ENCODE results near the gene MRTFA. TPM values are rescaled to one million over a fixed set of nuclear protein-coding genes. Genes with fewer than 3 reads are reported as not detected.

MRTFA gene
- total RNA-seq (2021; ENCODE audit: unreplicated experiment) (28.0 TPM), Bru-seq, nascent RNA (percentile 74 among the genes with signal in this experiment), BruChase-seq, experiment 1, labeled RNA remaining after a 6-hour chase (percentile 68 among the genes with signal in this experiment), BruChase-seq, experiment 2, labeled RNA remaining after a 2-hour chase (percentile 67 among the genes with signal in this experiment)
- polyA plus RNA-seq (2012) = 18.2 and 21.1 TPM in 2 replicates
- long read RNA-seq, partial matches to known transcripts = 6 of 14 reads
- long read RNA-seq, other reads (novel, unspliced or antisense) = 8 of 14 reads

- CTCF ChIA-PET = interaction anchor here (1.0 to 1.2 kb wide), 2 partner anchors 10 to 263 kb away, joined by 4 read pairs; no protein-coding TSS in a partner anchor
- Histone ChIP-seq H3K36me3 (ENCODE audit: control insufficient read depth in 1 of 2, insufficient read depth in 2 of 2, low read length in 2 of 2) (no peaks in the 10 kb centered on the region), H2AFZ (ENCODE audit: low read depth, low read length, poor library complexity, severe bottlenecking) (no peak within 1 kb of the TSS), H4K20me1 (ENCODE audit: insufficient read depth) (peaks cover 5% of the 10 kb centered on the region; the same call in 1 of the 2 replicates), H3K4me3 (replicated peaks in 1 of 2; ENCODE audit: low read depth in 1 of 2, low read length in 2 of 2) (peak within 1 kb of the TSS; percentile 79 to 90), H3K4me1 (ENCODE audit: control insufficient read depth in 1 of 2, insufficient read depth in 2 of 2, low read length in 2 of 2) (peaks cover 11 to 27% of the 10 kb centered on the region in 2 experiments; a peak in 3 of 4 replicates), H3K27ac (ENCODE audit: low read depth, low read length) (peak within 1 kb of the TSS; percentile 60), H3K27me3 (ENCODE audit: insufficient read depth, low read length) (no peaks in the 10 kb centered on the region), H3K9me3 (ENCODE audit: control insufficient read depth in 1 of 2, insufficient read depth in 1 of 2, low read depth in 1 of 2, low read length in 2 of 2) (no peaks in the 10 kb centered on the region), H3K4me2 (ENCODE audit: low read length) (peak within 1 kb of the TSS; percentile 98), H3K9ac (ENCODE audit: low read length) (peak within 1 kb of the TSS; percentile 79), H3K79me2 (ENCODE audit: insufficient read depth, low read length) (peaks cover 46% of the 10 kb centered on the region), H3K9me2 (ENCODE audit: insufficient read depth) (no peaks in the 10 kb centered on the region)
- BruUV-seq (replicated peaks) = no TSS peak
- intact Hi-C loops (cut with micrococcal nuclease) = no loop called here
- RAD21 ChIA-PET (ENCODE audit: low non-redundant PET in 1 of 2, low total read pairs in 2 of 2, uncharacterized antibody in 2 of 2, unreplicated experiment in 2 of 2) = interaction anchor here in 1 of 2 experiments (1.0 to 1.2 kb wide), 2 partner anchors 10 to 112 kb away, joined by 3 read pairs; no protein-coding TSS in a partner anchor
- peak; percentile 99 for DNase-seq (ENCODE audit: low read depth, low spot score)
- ATAC-seq = peak; percentile 93
- POLR2A ChIA-PET = interaction anchor here (0.7 to 1.7 kb wide), 6 partner anchors 9 to 16 kb away, joined by 3 to 14 read pairs (median 5); no protein-coding TSS in a partner anchor
- TF ChIP-seq POLR2A (IDR thresholded peaks at IDR 0.05; ENCODE audit: borderline replicate concordance, extremely low read depth, insufficient read depth, insufficient read length) = peak; percentile 28
- TF ChIP-seq ELF1 (IDR thresholded peaks at IDR 0.05; ENCODE audit: borderline replicate concordance, low read depth) = no peak; the same call in 1 of the 2 replicates
- no peak for TF ChIP-seq REST (IDR thresholded peaks at IDR 0.05; ENCODE audit: low read depth)
- TF ChIP-seq SRF (IDR thresholded peaks at IDR 0.05; ENCODE audit: low read depth) = no peak
- no peak for TF ChIP-seq EZH2phosphoT487 (IDR thresholded peaks at IDR 0.05; ENCODE audit: borderline replicate concordance)
- peak; percentile 2 for TF ChIP-seq YY1 (IDR thresholded peaks at IDR 0.05; ENCODE audit: extremely low read depth, insufficient replicate concordance, low read depth, low read length)
- peak; percentile 63 for TF ChIP-seq EGR1 (IDR thresholded peaks at IDR 0.05; ENCODE audit: low read depth)
- no peak for TF ChIP-seq CTCF (IDR thresholded peaks at IDR 0.05 in 2 of 3, conservative IDR thresholded peaks at IDR 0.05 in 1 of 3; ENCODE audit: borderline replicate concordance in 1 of 3, insufficient read depth in 1 of 3, low read depth in 2 of 3, low read length in 2 of 3)
- 0 out of 2 replicates have a peak, but pooled peaks have one; percentile 32 for TF ChIP-seq SIN3A (IDR thresholded peaks at IDR 0.05; ENCODE audit: low read depth)
- TF ChIP-seq ZNF274 (IDR thresholded peaks at IDR 0.05; ENCODE audit: low read depth, low read length) = no peak
- TF ChIP-seq RAD21 (IDR thresholded peaks at IDR 0.05; ENCODE audit: low read depth) = no peak
- TF ChIP-seq SP1 (IDR thresholded peaks at IDR 0.05; ENCODE audit: low read depth) = peak; percentile 98
- TF ChIP-seq ZFX (IDR thresholded peaks at IDR 0.05) = peak; percentile 55; the same call in 1 of the 2 replicates
- no peak for TF ChIP-seq FOSL1 (IDR thresholded peaks at IDR 0.05; ENCODE audit: low read depth)
- peak; percentile 72; the same call in 1 of the 2 replicates for TF ChIP-seq MAX (IDR thresholded peaks at IDR 0.05)
- no peak for TF ChIP-seq EZH2 (IDR thresholded peaks at IDR 0.05)
- no peak for TF ChIP-seq CBX3 (IDR thresholded peaks at IDR 0.05; ENCODE audit: low read depth)
- peak; percentile 70; the same call in 1 of the 2 replicates for TF ChIP-seq POLR2AphosphoS5 (IDR thresholded peaks at IDR 0.05; ENCODE audit: low read depth, low read length)
- no peak for TF ChIP-seq CEBPB (IDR thresholded peaks at IDR 0.05; ENCODE audit: low read depth)
These were observed at the start of gene MRTFA for GRCh38 chr22:40636380-40637182. MRTFA (minus strand) TSS chr22:40636719.
